Endodermal cell (in vitro differentiated cells): ENCODE data around the gene SERTAD2. TPM values are rescaled to one million over a fixed set of nuclear protein-coding genes. Genes with fewer than 3 reads are reported as not detected.
A peak's percentile ranks its signal among the peaks of the same experiment; 100 is the strongest.

ENCODE experiments used
- DNase-seq: peaks from one replicate; pipeline ENCODE4 v3.0.0-alpha.2; 2017
- H3K27ac ChIP-seq: 2 replicates; pipeline ENCODE4 v1.5.1; 2013; ENCODE audit warnings: mild to moderate bottlenecking, low read depth, low read length, moderate library complexity
- H3K27me3 ChIP-seq: 2 replicates; pipeline ENCODE4 v1.6.1; 2013; ENCODE audit warnings: mild to moderate bottlenecking, low read length, moderate library complexity; ENCODE audit not compliant: insufficient read depth, control insufficient read depth, poor library complexity, severe bottlenecking
- H3K36me3 ChIP-seq: 2 replicates; pipeline ENCODE4 v1.7.0; 2013; ENCODE audit warnings: mild to moderate bottlenecking, low read length, moderate library complexity; ENCODE audit not compliant: control insufficient read depth, insufficient read depth
- H3K4me1 ChIP-seq: one replicate; pipeline ENCODE4 v1.7.0; 2013; ENCODE audit warnings: low read length; ENCODE audit not compliant: control insufficient read depth, insufficient read depth
- H3K4me3 ChIP-seq: 2 replicates; pipeline ENCODE4 v1.5.1; 2013; ENCODE audit warnings: mild to moderate bottlenecking, low read length, moderate library complexity
- H3K9ac ChIP-seq: 2 replicates; pipeline ENCODE4 v1.6.1; 2013; ENCODE audit warnings: mild to moderate bottlenecking, low read length, moderate library complexity; ENCODE audit not compliant: poor library complexity, severe bottlenecking; ENCODE audit errors: extremely low read depth
- H3K9me3 ChIP-seq: 2 replicates; pipeline ENCODE4 v1.6.1; 2013; ENCODE audit warnings: mild to moderate bottlenecking, low read length, moderate library complexity; ENCODE audit not compliant: control insufficient read depth
- H3K27ac Mint-ChIP-seq: 2 replicates; pipeline ENCODE4 v1.8.0; 2020; ENCODE audit warnings: mixed read lengths
- H3K27me3 Mint-ChIP-seq: 2 replicates; pipeline ENCODE4 v1.8.0; 2021; ENCODE audit warnings: mild to moderate bottlenecking, mixed read lengths; ENCODE audit not compliant: insufficient read depth
- H3K36me3 Mint-ChIP-seq: 2 replicates; pipeline ENCODE4 v1.8.0; 2020; ENCODE audit warnings: low read depth, mixed read lengths
- H3K4me1 Mint-ChIP-seq: 2 replicates; pipeline ENCODE4 v1.8.0; 2020; ENCODE audit warnings: mixed read lengths
- H3K4me3 Mint-ChIP-seq: 2 replicates; pipeline ENCODE4 v1.8.0; 2020; ENCODE audit warnings: mild to moderate bottlenecking, moderate library complexity, mixed read lengths
- H3K9me3 Mint-ChIP-seq: 2 replicates; pipeline ENCODE4 v1.8.0; 2020; ENCODE audit warnings: mild to moderate bottlenecking, mixed read lengths
- CTCF ChIP-seq: fragments of 200-600 bp; sonication (generic); conservative IDR thresholded peaks from 2 replicates; pipeline ENCODE4 v1.5.0; 2021; ENCODE audit warnings: antibody characterized with exemption, mild to moderate bottlenecking
- WGBS, 2 experiments: methylation state at CpG; one replicate each; pipeline versions ENCODE4 v1.1.5 to v1.1.7; 2013; ENCODE audit warnings: missing lambda C conversion rate in 2 of 2, mixed read lengths in 1 of 2; ENCODE audit not compliant: insufficient coverage in 1 of 2, insufficient read length in 1 of 2; 5-methylcytosine and 5-hydroxymethylcytosine counted together
- total RNA-seq, 2 donors: library from RNA; stranded (reverse); fragmentation: NEBNext Ultra II Directional in 1 of 2; extraction: Animal tissue kit (Norgen Biotek cat#: 25700) in 1 of 2; gene quantifications; 2 replicates in 1 of 2; 3 replicates in 1 of 2; pipeline ENCODE4 v1.2.1, GENCODE V29; 2021

Gene SERTAD2
- total RNA-seq, 2 donors from 2014 or later: 17.1 to 20.3 TPM

DNA sequence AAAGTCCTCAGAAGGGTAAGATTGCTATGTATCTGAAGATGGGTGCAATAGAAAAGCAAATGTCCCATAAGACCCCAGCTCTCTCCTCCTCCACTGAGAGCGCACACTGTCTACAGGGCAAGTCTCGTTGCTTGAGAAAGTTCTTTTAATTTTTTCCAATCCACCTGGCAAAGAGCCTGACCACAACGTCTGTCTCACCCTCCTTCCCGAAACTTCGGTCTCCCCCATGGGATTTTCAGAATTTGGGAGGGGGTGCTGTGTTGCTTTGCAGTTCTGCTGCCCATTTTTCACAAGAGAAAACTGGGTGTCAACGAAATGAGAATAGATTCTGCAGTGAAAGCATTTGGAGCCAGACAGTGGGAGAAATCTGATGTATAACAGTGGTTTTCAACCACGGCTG is 40.4 kb downstream of the SERTAD2 start:
- Histone ChIP-seq H3K36me3 (no peaks in the 10 kb centered on the region), H3K9ac (no peak overlapping the region), H3K9me3 (no peaks in the 10 kb centered on the region), H3K4me3 (no peak overlapping the region), H3K27ac (no peak overlapping the region), H3K27me3 (no peaks in the 10 kb centered on the region), H3K4me1 (peaks cover 11% of the 10 kb centered on the region)
- Mint-ChIP-seq H3K27ac (no peak overlapping the region), H3K36me3 (no peaks in the 10 kb centered on the region), H3K9me3 (no peaks in the 10 kb centered on the region), H3K4me1 (peaks cover 19% of the 10 kb centered on the region), H3K4me3 (no peak overlapping the region), H3K27me3 (peaks cover 22% of the 10 kb centered on the region)
- 78 to 91% methylated on average over 1 to 7 of the region's 7 CpGs for WGBS, 2 experiments
- no peak for TF ChIP-seq CTCF
- DNase-seq: peak; percentile 16

DNA sequence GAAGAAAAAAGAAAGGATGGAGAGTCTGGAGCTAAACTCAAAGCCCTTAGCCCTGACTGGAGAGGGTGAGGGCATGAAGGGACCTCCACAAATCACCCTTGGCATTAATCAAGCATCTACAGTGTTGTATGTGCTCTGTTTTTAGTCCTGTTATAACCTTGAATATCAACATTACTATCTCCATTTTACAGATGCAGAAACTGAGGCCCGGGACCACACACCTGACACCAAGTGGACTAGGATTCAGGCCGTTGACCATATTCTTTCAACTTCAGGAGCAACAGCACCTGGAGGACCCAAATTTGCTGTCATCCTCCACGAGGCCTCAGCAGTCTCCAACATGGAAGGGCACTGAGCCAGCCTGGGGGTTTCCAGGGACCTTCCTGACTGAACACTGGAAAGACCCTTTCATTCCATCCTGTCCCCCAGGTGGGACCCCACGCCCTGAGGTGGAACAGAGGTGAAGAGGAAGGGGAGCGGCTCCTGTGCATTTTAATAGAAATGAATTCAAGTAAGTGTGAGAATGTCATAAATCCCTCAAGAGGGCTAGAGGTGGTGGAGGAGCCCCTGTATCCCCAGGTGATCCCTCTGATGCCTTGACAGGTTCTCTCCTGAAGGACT is 41.0 kb downstream of the SERTAD2 start:
- no peaks in the 10 kb centered on the region for H3K9me3 Mint-ChIP-seq
- no peaks in the 10 kb centered on the region for H3K36me3 Mint-ChIP-seq
- 85 to 90% methylated on average over 2 to 5 of the region's 5 CpGs for WGBS, 2 experiments
- Histone ChIP-seq H3K36me3 (no peaks in the 10 kb centered on the region), H3K27me3 (no peaks in the 10 kb centered on the region), H3K4me3 (no peak overlapping the region), H3K9me3 (no peaks in the 10 kb centered on the region), H3K4me1 (peaks cover 6% of the 10 kb centered on the region), H3K27ac (no peak overlapping the region), H3K9ac (no peak overlapping the region)
- no peak overlapping the region for H3K4me3 Mint-ChIP-seq
- peaks cover 13% of the 10 kb centered on the region for H3K4me1 Mint-ChIP-seq
- peaks cover 24% of the 10 kb centered on the region for H3K27me3 Mint-ChIP-seq
- DNase-seq: peak; percentile 23
- no peak for TF ChIP-seq CTCF
- no peak overlapping the region for H3K27ac Mint-ChIP-seq

- Histone ChIP-seq H3K27me3 (no peaks in the 10 kb centered on the region), H3K4me3 (no peak overlapping the region), H3K27ac (no peak overlapping the region), H3K9me3 (no peaks in the 10 kb centered on the region), H3K36me3 (no peaks in the 10 kb centered on the region), H3K9ac (no peak overlapping the region), H3K4me1 (no peaks in the 10 kb centered on the region)
- Mint-ChIP-seq H3K27me3 (peaks cover 24% of the 10 kb centered on the region), H3K27ac (no peak overlapping the region), H3K4me1 (peaks cover 3% of the 10 kb centered on the region), H3K9me3 (no peaks in the 10 kb centered on the region), H3K4me3 (no peak overlapping the region), H3K36me3 (no peaks in the 10 kb centered on the region)
- WGBS, 2 experiments: 99 to 100% methylated on average over 1 to 6 of the region's 6 CpGs
- peak; percentile 32 for DNase-seq
- no peak for TF ChIP-seq CTCF
These were observed 43.3 kb downstream of the SERTAD2 start for GRCh38 chr2:64610316-64610855.
